AG04450 (cell line): ENCODE measurements around the gene MPZL1. TPM values are rescaled to one million over a fixed set of nuclear protein-coding genes. Genes with fewer than 3 reads are reported as not detected.
A peak's percentile ranks its signal among the peaks of the same experiment; 100 is the strongest.

Experiments used
- CTCF ChIA-PET: fragments of 300-600, 350-600 bp; formaldehyde crosslinking; extraction: SDS; loops from one replicate; lab custom pipeline; 2022; ENCODE audit warnings: antibody characterized with exemption, inconsistent platforms; lab: Charles Lee
- POLR2A ChIA-PET: fragments of 350-600 bp; formaldehyde crosslinking; extraction: SDS; loops from one replicate; lab custom pipeline; 2021; ENCODE audit warnings: antibody characterized with exemption, inconsistent platforms; lab: Yijun Ruan, JAX
- DNase-seq: peaks from one replicate; pipeline ENCODE4 v3.0.0-alpha.2; 2011; ENCODE audit warnings: low read depth, low spot score
- H3K27ac ChIP-seq: one replicate; pipeline ENCODE4 v1.5.1; 2012; ENCODE audit warnings: low read depth, low read length, control low read depth
- H3K27me3 ChIP-seq: one replicate; pipeline ENCODE4 v1.6.0; 2012; ENCODE audit warnings: low read length; ENCODE audit not compliant: control insufficient read depth, insufficient read depth
- H3K4me3 ChIP-seq: 2 replicates; pipeline ENCODE4 v1.5.1; 2011; ENCODE audit warnings: mild to moderate bottlenecking, low read depth, low read length, control low read depth
- H3K9me3 ChIP-seq: 2 replicates; pipeline ENCODE4 v1.5.1; 2012; ENCODE audit warnings: low read length; ENCODE audit not compliant: control insufficient read depth, insufficient read depth
- CTCF ChIP-seq: IDR thresholded peaks from 2 replicates; pipeline ENCODE4 v1.5.1; 2011; ENCODE audit warnings: low read depth, low read length, control low read depth, inconsistent platforms
- polyA plus RNA-seq: library from polyadenylated mRNA; depleted of rRNA; stranded (reverse); fragments of >200 nt; gene quantifications from 2 replicates; pipeline ENCODE4 v1.2.3, GENCODE V29; 2011

MPZL1 gene
- polyA plus RNA-seq, 1 experiment: 198 TPM

GRCh38 chr1:167772436-167772835 lies 50.7 kb downstream of the MPZL1 start:
- H3K27ac ChIP-seq: no peak overlapping the region
- no peaks in the 10 kb centered on the region for H3K9me3 ChIP-seq
- H3K27me3 ChIP-seq: no peaks in the 10 kb centered on the region
- DNase-seq: no peak
- TF ChIP-seq CTCF: no peak
- H3K4me3 ChIP-seq: no peak overlapping the region
- ChIA-PET POLR2A (no interaction called here), CTCF (no interaction called here)

GRCh38 chr1:167773516-167773915 lies 51.7 kb downstream of the MPZL1 start:
- ChIA-PET POLR2A (no interaction called here), CTCF (interaction anchor here (0.6 kb wide), 1 partner anchor 372 kb away, joined by 3 read pairs; no protein-coding TSS in a partner anchor)
- Histone ChIP-seq H3K27me3 (no peaks in the 10 kb centered on the region), H3K9me3 (no peaks in the 10 kb centered on the region), H3K4me3 (no peak overlapping the region), H3K27ac (no peak overlapping the region)
- TF ChIP-seq CTCF: no peak
- no peak for DNase-seq

GRCh38 chr1:167774710-167775109 lies 52.9 kb downstream of the MPZL1 start:
- TF ChIP-seq CTCF: no peak
- no peak for DNase-seq
- CTCF ChIA-PET: no interaction called here
- Histone ChIP-seq H3K4me3 (no peak overlapping the region), H3K9me3 (no peaks in the 10 kb centered on the region), H3K27ac (no peak overlapping the region), H3K27me3 (no peaks in the 10 kb centered on the region)
- POLR2A ChIA-PET: no interaction called here

- TF ChIP-seq CTCF: no peak
- DNase-seq: no peak
- CTCF ChIA-PET: interaction anchor here (0.5 to 0.6 kb wide), 2 partner anchors 29 to 61 kb away, joined by 3 read pairs; no protein-coding TSS in a partner anchor
- Histone ChIP-seq H3K27ac (no peak overlapping the region), H3K27me3 (no peaks in the 10 kb centered on the region), H3K9me3 (no peaks in the 10 kb centered on the region), H3K4me3 (no peak overlapping the region)
- POLR2A ChIA-PET: interaction anchor here (1.7 kb wide), 1 partner anchor 17 kb away, joined by 11 read pairs; no protein-coding TSS in a partner anchor
These were observed 53.4 kb downstream of the MPZL1 start for GRCh38 chr1:167775178-167775577.

- POLR2A ChIA-PET: interaction anchor here (0.6 to 1.7 kb wide), 3 partner anchors 13 to 21 kb away, joined by 6 to 11 read pairs (median 6); no protein-coding TSS in a partner anchor
These were observed 54.4 kb downstream of the MPZL1 start for GRCh38 chr1:167776151-167776550.

More at GRCh38 chr1:167776151-167776550, 54.4 kb downstream of the MPZL1 start:
- no peak overlapping the region for H3K4me3 ChIP-seq
- H3K27me3 ChIP-seq: no peaks in the 10 kb centered on the region
- CTCF ChIA-PET: interaction anchor here (1.3 kb wide), 1 partner anchor 14 kb away, joined by 4 read pairs; no protein-coding TSS in a partner anchor
- no peaks in the 10 kb centered on the region for H3K9me3 ChIP-seq
- no peak for TF ChIP-seq CTCF
- DNase-seq: peak; percentile 32
- peak overlapping the region; percentile 67 for H3K27ac ChIP-seq
